ENCODE measurements around the gene CCDC7. TPM values are rescaled to one million over a fixed set of nuclear protein-coding genes. Genes with fewer than 3 reads are reported as not detected.
"Not testable (repeated sequence)": the region's sequence is repeated elsewhere in the genome, so short reads cannot be mapped to it uniquely, and the experiment has no call there.

CCDC7 gene
- total RNA-seq, 4 donors from 2014 or later = 2.4 to 12.5 (median 10.5) TPM

GRCh38 chr10:32556783-32557395, 110.9 kb downstream of the CCDC7 start:
- TF ChIP-seq CTCF (IDR thresholded peaks at IDR 0.05) (no peak), POLR2A (IDR thresholded peaks at IDR 0.05) (no peak)
- H3K4me3 ChIP-seq (ENCODE audit: low read depth, poor library complexity, severe bottlenecking) = no peak overlapping the region
- intact Hi-C loops (cut with DNase I; ENCODE audit: low total_unique reads) = no loop called here
- no peak for DNase-seq (ENCODE audit: low spot score in 2 of 2)
- 83 to 90% methylated on average over 3 of the region's 3 CpGs for WGBS, 2 donors

GRCh38 chr10:32562695-32563094, 116.8 kb downstream of the CCDC7 start:
- DNase-seq (ENCODE audit: low spot score in 2 of 2); intact Hi-C loops (cut with DNase I; ENCODE audit: low total_unique reads); H3K4me3 ChIP-seq (ENCODE audit: low read depth, poor library complexity, severe bottlenecking): not testable (repeated sequence)

GRCh38 chr10:32577448-32577847, 131.5 kb downstream of the CCDC7 start:
- TF ChIP-seq CTCF (IDR thresholded peaks at IDR 0.05) (no peak), POLR2A (IDR thresholded peaks at IDR 0.05) (no peak)
- no peak for DNase-seq (ENCODE audit: low spot score in 2 of 2)
- intact Hi-C loops (cut with DNase I; ENCODE audit: low total_unique reads) = no loop called here
- no peak overlapping the region for H3K4me3 ChIP-seq (ENCODE audit: low read depth, poor library complexity, severe bottlenecking)

- intact Hi-C loops (cut with DNase I; ENCODE audit: low total_unique reads) = no loop called here
- DNase-seq (ENCODE audit: low spot score in 2 of 2) = no peak
- 63 to 65% methylated on average over 2 of the region's 2 CpGs for WGBS, 2 donors
- TF ChIP-seq CTCF (IDR thresholded peaks at IDR 0.05) = no peak
- TF ChIP-seq POLR2A (IDR thresholded peaks at IDR 0.05) = no peak
- no peak overlapping the region for H3K4me3 ChIP-seq (ENCODE audit: low read depth, poor library complexity, severe bottlenecking)
Observed at GRCh38 chr10:32582946-32583345, 137.0 kb downstream of the CCDC7 start.

- H3K4me3 ChIP-seq (ENCODE audit: low read depth, poor library complexity, severe bottlenecking); DNase-seq (ENCODE audit: low spot score in 2 of 2); intact Hi-C loops (cut with DNase I; ENCODE audit: low total_unique reads): not testable (repeated sequence)
- 96% methylated on average over 5 of the region's 5 CpGs for WGBS, 2 donors
Observed at GRCh38 chr10:32598022-32598421, 152.1 kb downstream of the CCDC7 start.

- no peak overlapping the region for H3K4me3 ChIP-seq (ENCODE audit: low read depth, poor library complexity, severe bottlenecking)
- intact Hi-C loops (cut with DNase I; ENCODE audit: low total_unique reads) = no loop called here
- WGBS, 2 donors = 76 to 86% methylated on average over 2 of the region's 2 CpGs
- DNase-seq (ENCODE audit: low spot score in 2 of 2) = no peak
- no peak for TF ChIP-seq CTCF (IDR thresholded peaks at IDR 0.05)
- TF ChIP-seq POLR2A (IDR thresholded peaks at IDR 0.05) = no peak
Observed at GRCh38 chr10:32600317-32600716, 154.4 kb downstream of the CCDC7 start.

- intact Hi-C loops (cut with DNase I; ENCODE audit: low total_unique reads); DNase-seq (ENCODE audit: low spot score in 2 of 2); H3K4me3 ChIP-seq (ENCODE audit: low read depth, poor library complexity, severe bottlenecking): not testable (repeated sequence)
- 82 to 84% methylated on average over 3 of the region's 3 CpGs for WGBS, 2 donors
Observed at GRCh38 chr10:32601562-32601961, 155.6 kb downstream of the CCDC7 start.
